Heart left ventricle (tissue), 13 donors: ENCODE results near the gene COPS6.

ENCODE experiments used
- CTCF ChIP-seq, 12 donors: fragments of 200-600 bp; sonication (generic) in 4 of 12; IDR thresholded peaks; one replicate each; pipeline versions ENCODE4 v1.5.0 to v1.8.0; 2018 to 2022; ENCODE audit warnings: antibody characterized with exemption in 12 of 12, mild to moderate bottlenecking in 5 of 12
- POLR2A ChIP-seq, 2 donors: fragments of 450-650 bp; IDR thresholded peaks; one replicate each; pipeline ENCODE4 v1.6.1; 2017; ENCODE audit warnings: antibody characterized with exemption in 2 of 2, mild to moderate bottlenecking in 2 of 2, moderate library complexity in 2 of 2
- donor health status: ischemic (EF 13 %, LVEDD 7.1; RV severe dilation, severe dysfunction).
- donor health status: DM: no; HTN: yes; CAD: no.
- donor health status: DM: no; HTN: no; CAD: no.
- donor health status: ischemic (EF 25% LVEDD 6.9; RV normal size, moderate dysfunction).
- donor health status: ischemic (EF 25% LVEDD 5.7; RV mildly dilated, moderate dysfunction).
- donor health status: ischemic (EF 35%, LVEDD 5.7; RV mildly dilated, moderate dysfunction).
- donor health status: nonischemic (EF 11% LVEDD 7.7; RV severe dilation, severe dysfunction).
- donor health status: DM: yes; HTN: yes; CAD: no.
- donor health status: PGD.
- donor health status: ischemic (EF 29% LVEDD 5.4; RV normal size, mild dysfunction).
- donor health status: nonischemic (EF 23%, LVEDD 6.1; RV moderate dilation, normal function).

GRCh38 chr7:100044718-100045117, 44.1 kb upstream of the COPS6 start:
- TF ChIP-seq POLR2A (IDR thresholded peaks at IDR 0.05) = no peak
- no peak for TF ChIP-seq CTCF (IDR thresholded peaks at IDR 0.05)
